Measurements from ENCODE around the gene ABCD4.

DNA sequence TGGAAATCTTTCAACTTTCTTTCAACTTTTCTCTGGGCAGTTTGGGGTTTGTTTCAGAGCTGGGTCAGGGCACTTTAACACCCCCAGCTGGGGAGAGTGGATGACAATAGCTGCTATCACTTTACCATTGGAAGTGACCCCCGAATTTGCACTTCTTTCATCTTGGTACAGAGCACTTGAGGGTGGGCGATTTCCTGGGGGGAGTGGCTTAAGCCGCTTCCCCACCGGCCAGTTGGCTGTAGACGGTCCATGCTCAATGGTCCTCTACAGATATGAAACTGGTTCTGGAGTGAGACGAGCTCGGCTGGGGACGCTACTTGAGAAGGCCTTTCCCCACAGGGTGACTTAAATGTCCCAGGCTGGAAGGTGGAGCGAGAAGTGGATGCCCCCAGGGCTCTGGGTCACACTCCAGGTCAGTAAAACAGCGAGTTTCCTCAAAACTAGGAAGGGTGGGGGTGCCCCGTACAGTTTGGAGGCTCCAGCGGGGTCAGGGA lies 45.6 kb upstream of the ABCD4 start, which contains the start of gene VRTN:
- TF ChIP-seq, protein P1, sequence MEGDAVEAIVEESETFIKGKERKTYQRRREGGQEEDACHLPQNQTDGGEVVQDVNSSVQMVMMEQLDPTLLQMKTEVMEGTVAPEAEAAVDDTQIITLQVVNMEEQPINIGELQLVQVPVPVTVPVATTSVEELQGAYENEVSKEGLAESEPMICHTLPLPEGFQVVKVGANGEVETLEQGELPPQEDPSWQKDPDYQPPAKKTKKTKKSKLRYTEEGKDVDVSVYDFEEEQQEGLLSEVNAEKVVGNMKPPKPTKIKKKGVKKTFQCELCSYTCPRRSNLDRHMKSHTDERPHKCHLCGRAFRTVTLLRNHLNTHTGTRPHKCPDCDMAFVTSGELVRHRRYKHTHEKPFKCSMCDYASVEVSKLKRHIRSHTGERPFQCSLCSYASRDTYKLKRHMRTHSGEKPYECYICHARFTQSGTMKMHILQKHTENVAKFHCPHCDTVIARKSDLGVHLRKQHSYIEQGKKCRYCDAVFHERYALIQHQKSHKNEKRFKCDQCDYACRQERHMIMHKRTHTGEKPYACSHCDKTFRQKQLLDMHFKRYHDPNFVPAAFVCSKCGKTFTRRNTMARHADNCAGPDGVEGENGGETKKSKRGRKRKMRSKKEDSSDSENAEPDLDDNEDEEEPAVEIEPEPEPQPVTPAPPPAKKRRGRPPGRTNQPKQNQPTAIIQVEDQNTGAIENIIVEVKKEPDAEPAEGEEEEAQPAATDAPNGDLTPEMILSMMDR (conservative IDR thresholded peaks at IDR 0.05; ENCODE audit: low read depth, low read length) = no peak
- no peak for TF ChIP-seq EZH2 (IDR thresholded peaks at IDR 0.05; ENCODE audit: borderline replicate concordance, low read depth, low read length, poor library complexity, severe bottlenecking)

Measured in A673 (cell line).